Measurements from ENCODE around the gene TEKTIP1. TPM values are rescaled to one million over a fixed set of nuclear protein-coding genes. Genes with fewer than 3 reads are reported as not detected.

Gene TEKTIP1
- total and polyA plus RNA-seq, 2 donors (not counting 1 experiment from before 2014, with no cell fraction given): not detected

DNA sequence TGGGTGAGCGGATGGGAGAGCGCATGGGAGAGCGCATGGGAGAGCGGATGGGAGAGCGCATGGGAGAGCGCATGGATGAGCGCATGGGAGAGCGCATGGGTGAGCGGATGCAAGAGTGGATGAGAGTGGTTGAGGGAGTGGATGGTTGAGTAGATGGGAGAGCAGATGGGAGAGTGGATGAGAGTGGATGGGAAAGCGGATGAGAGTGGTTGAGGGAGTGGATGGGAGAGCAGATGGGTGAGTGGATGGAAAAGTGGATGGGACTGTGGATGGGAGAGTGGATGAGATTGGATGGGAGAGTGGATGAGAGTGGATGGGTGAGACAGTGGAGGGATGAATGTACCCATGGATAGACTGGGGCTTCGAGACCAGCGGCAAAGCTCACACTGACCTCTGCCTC is 8.6 kb upstream of the TEKTIP1 start:
- Histone ChIP-seq H3K4me1 (ENCODE audit: control insufficient read depth, extremely low read depth, insufficient read depth, low read length) (no peaks in the 10 kb centered on the region), H3K27me3 (ENCODE audit: control insufficient read depth, insufficient read depth, low read length) (no peaks in the 10 kb centered on the region), H4K20me1 (ENCODE audit: control insufficient read depth, extremely low read depth, insufficient read depth, low read length) (no peaks in the 10 kb centered on the region), H3K36me3 (ENCODE audit: control insufficient read depth, insufficient read depth, low read length) (peaks cover 39% of the 10 kb centered on the region), H3K27ac (ENCODE audit: insufficient read depth, low read length) (no peak overlapping the region), H3K79me2 (ENCODE audit: control insufficient read depth, insufficient read depth, low read length) (no peaks in the 10 kb centered on the region), H3K9me3 (ENCODE audit: control insufficient read depth, insufficient read depth, low read depth, low read length) (no peaks in the 10 kb centered on the region), H2AFZ (ENCODE audit: low read length) (no peak overlapping the region), H3K9ac (ENCODE audit: insufficient read depth, low read length) (no peak overlapping the region), H3K4me2 (ENCODE audit: extremely low read depth, insufficient read depth, low read length) (no peak overlapping the region), H3K4me3 (replicated peaks in 1 of 4; ENCODE audit: control extremely low read depth in 1 of 4, insufficient read depth in 1 of 4, low read depth in 3 of 4, low read length in 4 of 4) (no peak overlapping the region)
- TF ChIP-seq, protein P1, sequence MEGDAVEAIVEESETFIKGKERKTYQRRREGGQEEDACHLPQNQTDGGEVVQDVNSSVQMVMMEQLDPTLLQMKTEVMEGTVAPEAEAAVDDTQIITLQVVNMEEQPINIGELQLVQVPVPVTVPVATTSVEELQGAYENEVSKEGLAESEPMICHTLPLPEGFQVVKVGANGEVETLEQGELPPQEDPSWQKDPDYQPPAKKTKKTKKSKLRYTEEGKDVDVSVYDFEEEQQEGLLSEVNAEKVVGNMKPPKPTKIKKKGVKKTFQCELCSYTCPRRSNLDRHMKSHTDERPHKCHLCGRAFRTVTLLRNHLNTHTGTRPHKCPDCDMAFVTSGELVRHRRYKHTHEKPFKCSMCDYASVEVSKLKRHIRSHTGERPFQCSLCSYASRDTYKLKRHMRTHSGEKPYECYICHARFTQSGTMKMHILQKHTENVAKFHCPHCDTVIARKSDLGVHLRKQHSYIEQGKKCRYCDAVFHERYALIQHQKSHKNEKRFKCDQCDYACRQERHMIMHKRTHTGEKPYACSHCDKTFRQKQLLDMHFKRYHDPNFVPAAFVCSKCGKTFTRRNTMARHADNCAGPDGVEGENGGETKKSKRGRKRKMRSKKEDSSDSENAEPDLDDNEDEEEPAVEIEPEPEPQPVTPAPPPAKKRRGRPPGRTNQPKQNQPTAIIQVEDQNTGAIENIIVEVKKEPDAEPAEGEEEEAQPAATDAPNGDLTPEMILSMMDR (conservative IDR thresholded peaks at IDR 0.05 in 1 of 2, IDR thresholded peaks at IDR 0.05 in 1 of 2; ENCODE audit: low read depth in 1 of 2, low read length in 2 of 2): no peak
- no peak for TF ChIP-seq EZH2 (IDR thresholded peaks at IDR 0.05; ENCODE audit: low read length, missing control alignments)
- DNase-seq (ENCODE audit: low read depth in 2 of 2): no peak

DNA sequence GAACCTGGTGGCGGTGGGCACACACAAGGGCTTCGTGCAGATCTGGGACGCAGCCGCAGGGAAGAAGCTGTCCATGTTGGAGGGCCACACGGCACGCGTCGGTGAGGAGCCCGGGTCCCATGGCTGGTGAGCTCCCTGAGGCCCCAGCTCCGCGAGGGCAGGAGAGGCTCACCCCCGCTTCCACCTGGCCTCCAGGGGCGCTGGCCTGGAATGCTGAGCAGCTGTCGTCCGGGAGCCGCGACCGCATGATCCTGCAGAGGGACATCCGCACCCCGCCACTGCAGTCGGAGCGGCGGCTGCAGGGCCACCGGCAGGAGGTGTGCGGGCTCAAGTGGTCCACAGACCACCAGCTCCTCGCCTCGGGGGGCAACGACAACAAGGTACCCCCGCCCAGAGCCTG is 7.3 kb upstream of the TEKTIP1 start:
- DNase-seq (ENCODE audit: low read depth in 2 of 2): no peak
- Histone ChIP-seq H3K36me3 (ENCODE audit: control insufficient read depth, insufficient read depth, low read length) (peaks cover 40% of the 10 kb centered on the region), H3K27me3 (ENCODE audit: control insufficient read depth, insufficient read depth, low read length) (no peaks in the 10 kb centered on the region), H2AFZ (ENCODE audit: low read length) (no peak overlapping the region), H3K9me3 (ENCODE audit: control insufficient read depth, insufficient read depth, low read depth, low read length) (no peaks in the 10 kb centered on the region), H4K20me1 (ENCODE audit: control insufficient read depth, extremely low read depth, insufficient read depth, low read length) (no peaks in the 10 kb centered on the region), H3K9ac (ENCODE audit: insufficient read depth, low read length) (no peak overlapping the region), H3K4me1 (ENCODE audit: control insufficient read depth, extremely low read depth, insufficient read depth, low read length) (no peaks in the 10 kb centered on the region), H3K4me3 (replicated peaks in 1 of 4; ENCODE audit: control extremely low read depth in 1 of 4, insufficient read depth in 1 of 4, low read depth in 3 of 4, low read length in 4 of 4) (no peak overlapping the region), H3K79me2 (ENCODE audit: control insufficient read depth, insufficient read depth, low read length) (no peaks in the 10 kb centered on the region), H3K4me2 (ENCODE audit: extremely low read depth, insufficient read depth, low read length) (no peak overlapping the region), H3K27ac (ENCODE audit: insufficient read depth, low read length) (no peak overlapping the region)
- no peak for TF ChIP-seq EZH2 (IDR thresholded peaks at IDR 0.05; ENCODE audit: low read length, missing control alignments)

DNA sequence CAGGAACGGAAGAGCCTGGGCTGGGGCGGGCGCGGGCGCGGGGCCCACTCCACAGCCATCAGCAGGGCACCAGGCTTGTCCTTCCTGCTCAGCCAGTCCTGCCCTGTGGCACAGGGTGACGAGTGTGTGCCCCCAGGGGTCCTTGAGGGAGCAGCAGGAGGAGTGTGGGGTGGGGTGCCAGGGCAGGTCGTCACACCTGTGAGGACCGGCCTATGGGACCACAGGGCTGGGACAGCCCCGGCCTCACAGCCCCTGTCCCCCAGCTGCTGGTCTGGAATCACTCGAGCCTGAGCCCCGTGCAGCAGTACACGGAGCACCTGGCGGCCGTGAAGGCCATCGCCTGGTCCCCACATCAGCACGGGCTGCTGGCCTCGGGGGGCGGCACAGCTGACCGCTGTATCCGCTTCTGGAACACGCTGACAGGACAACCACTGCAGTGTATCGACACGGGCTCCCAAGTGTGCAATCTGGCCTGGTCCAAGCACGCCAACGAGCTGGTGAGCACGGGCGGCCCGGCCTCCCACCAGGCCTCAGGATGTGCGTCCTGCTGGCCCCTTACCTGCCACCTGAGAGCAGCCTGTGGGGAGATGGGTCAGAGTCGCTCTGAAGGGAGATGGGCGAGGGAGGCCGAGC is 6.7 kb upstream of the TEKTIP1 start:
- H4K20me1 ChIP-seq (ENCODE audit: control insufficient read depth, extremely low read depth, insufficient read depth, low read length): no peaks in the 10 kb centered on the region
- no peak overlapping the region for H3K9ac ChIP-seq (ENCODE audit: insufficient read depth, low read length)
- no peak for DNase-seq (ENCODE audit: low read depth in 2 of 2)
- TF ChIP-seq, protein P1 (conservative IDR thresholded peaks at IDR 0.05 in 1 of 2, IDR thresholded peaks at IDR 0.05 in 1 of 2; ENCODE audit: low read depth in 1 of 2, low read length in 2 of 2): no peak
- TF ChIP-seq EZH2 (IDR thresholded peaks at IDR 0.05; ENCODE audit: low read length, missing control alignments): no peak
- H3K79me2 ChIP-seq (ENCODE audit: control insufficient read depth, insufficient read depth, low read length): no peaks in the 10 kb centered on the region
- H3K4me3 ChIP-seq (replicated peaks in 1 of 4; ENCODE audit: control extremely low read depth in 1 of 4, insufficient read depth in 1 of 4, low read depth in 3 of 4, low read length in 4 of 4): no peak overlapping the region
- H3K36me3 ChIP-seq (ENCODE audit: control insufficient read depth, insufficient read depth, low read length): peaks cover 36% of the 10 kb centered on the region
- H3K27ac ChIP-seq (ENCODE audit: insufficient read depth, low read length): no peak overlapping the region
- H3K9me3 ChIP-seq (ENCODE audit: control insufficient read depth, insufficient read depth, low read depth, low read length): no peaks in the 10 kb centered on the region
- H3K27me3 ChIP-seq (ENCODE audit: control insufficient read depth, insufficient read depth, low read length): no peaks in the 10 kb centered on the region
- no peak overlapping the region for H3K4me2 ChIP-seq (ENCODE audit: extremely low read depth, insufficient read depth, low read length)
- no peaks in the 10 kb centered on the region for H3K4me1 ChIP-seq (ENCODE audit: control insufficient read depth, extremely low read depth, insufficient read depth, low read length)
- no peak overlapping the region for H2AFZ ChIP-seq (ENCODE audit: low read length)
